ENCODE measurements around the gene ILKAP.

ILKAP gene

GRCh38 chr2:238121511-238122286 lies 81.8 kb downstream of the ILKAP start:
- TF ChIP-seq, protein P1, sequence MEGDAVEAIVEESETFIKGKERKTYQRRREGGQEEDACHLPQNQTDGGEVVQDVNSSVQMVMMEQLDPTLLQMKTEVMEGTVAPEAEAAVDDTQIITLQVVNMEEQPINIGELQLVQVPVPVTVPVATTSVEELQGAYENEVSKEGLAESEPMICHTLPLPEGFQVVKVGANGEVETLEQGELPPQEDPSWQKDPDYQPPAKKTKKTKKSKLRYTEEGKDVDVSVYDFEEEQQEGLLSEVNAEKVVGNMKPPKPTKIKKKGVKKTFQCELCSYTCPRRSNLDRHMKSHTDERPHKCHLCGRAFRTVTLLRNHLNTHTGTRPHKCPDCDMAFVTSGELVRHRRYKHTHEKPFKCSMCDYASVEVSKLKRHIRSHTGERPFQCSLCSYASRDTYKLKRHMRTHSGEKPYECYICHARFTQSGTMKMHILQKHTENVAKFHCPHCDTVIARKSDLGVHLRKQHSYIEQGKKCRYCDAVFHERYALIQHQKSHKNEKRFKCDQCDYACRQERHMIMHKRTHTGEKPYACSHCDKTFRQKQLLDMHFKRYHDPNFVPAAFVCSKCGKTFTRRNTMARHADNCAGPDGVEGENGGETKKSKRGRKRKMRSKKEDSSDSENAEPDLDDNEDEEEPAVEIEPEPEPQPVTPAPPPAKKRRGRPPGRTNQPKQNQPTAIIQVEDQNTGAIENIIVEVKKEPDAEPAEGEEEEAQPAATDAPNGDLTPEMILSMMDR (IDR thresholded peaks at IDR 0.05; ENCODE audit: borderline replicate concordance, control extremely low read depth, extremely low read depth, insufficient read depth, missing control alignments) = no peak
- in situ Hi-C loops (cut with MboI; ENCODE audit: low sequenced_read_pairs, unreplicated experiment) = no loop called here
- DNase-seq (ENCODE audit: low spot score) = no peak

GRCh38 chr2:238120463-238121298 lies 82.8 kb downstream of the ILKAP start:
- in situ Hi-C loops (cut with MboI; ENCODE audit: low sequenced_read_pairs, unreplicated experiment) = no loop called here
- TF ChIP-seq, protein P1 (IDR thresholded peaks at IDR 0.05; ENCODE audit: borderline replicate concordance, control extremely low read depth, extremely low read depth, insufficient read depth, missing control alignments) = no peak
- no peak for DNase-seq (ENCODE audit: low spot score)

Data from GM13976 (cell line).